Astrocyte (in vitro differentiated cells and primary cell): ENCODE results near the gene SLC13A5.

Experiments
- EZH2 ChIP-seq: IDR thresholded peaks from 2 replicates; pipeline ENCODE4 v1.6.1; 2012; ENCODE audit warnings: mild to moderate bottlenecking, low read length, inconsistent platforms; ENCODE audit not compliant: insufficient read depth
- TF ChIP-seq, protein P1 (sequence below): IDR thresholded peaks from 2 replicates; pipeline ENCODE4 v1.5.1; 2011; ENCODE audit warnings: low read depth, mild to moderate bottlenecking, inconsistent platforms, low read length, moderate library complexity; ENCODE audit not compliant: insufficient read depth

DNA sequence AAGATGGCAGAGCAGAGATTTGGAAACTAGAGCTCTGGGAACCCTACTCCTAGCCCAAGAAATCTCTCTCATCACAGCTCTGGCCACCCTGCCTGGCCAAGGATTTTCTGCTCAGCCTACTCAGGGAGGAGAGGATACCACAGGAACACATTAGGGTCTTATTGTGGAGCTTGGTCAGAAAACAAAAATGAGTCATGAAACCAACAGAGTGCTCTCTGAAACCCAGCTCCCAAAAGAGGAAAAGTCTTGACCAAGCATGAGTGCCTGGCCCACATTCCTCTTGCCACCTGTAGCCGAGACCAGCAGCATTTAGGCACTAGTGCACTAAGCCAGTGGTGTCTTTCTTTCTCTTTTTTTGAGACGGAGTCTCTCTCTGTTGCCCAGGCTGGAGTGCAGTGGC is 18.1 kb downstream of the SLC13A5 start:
- TF ChIP-seq, protein P1, sequence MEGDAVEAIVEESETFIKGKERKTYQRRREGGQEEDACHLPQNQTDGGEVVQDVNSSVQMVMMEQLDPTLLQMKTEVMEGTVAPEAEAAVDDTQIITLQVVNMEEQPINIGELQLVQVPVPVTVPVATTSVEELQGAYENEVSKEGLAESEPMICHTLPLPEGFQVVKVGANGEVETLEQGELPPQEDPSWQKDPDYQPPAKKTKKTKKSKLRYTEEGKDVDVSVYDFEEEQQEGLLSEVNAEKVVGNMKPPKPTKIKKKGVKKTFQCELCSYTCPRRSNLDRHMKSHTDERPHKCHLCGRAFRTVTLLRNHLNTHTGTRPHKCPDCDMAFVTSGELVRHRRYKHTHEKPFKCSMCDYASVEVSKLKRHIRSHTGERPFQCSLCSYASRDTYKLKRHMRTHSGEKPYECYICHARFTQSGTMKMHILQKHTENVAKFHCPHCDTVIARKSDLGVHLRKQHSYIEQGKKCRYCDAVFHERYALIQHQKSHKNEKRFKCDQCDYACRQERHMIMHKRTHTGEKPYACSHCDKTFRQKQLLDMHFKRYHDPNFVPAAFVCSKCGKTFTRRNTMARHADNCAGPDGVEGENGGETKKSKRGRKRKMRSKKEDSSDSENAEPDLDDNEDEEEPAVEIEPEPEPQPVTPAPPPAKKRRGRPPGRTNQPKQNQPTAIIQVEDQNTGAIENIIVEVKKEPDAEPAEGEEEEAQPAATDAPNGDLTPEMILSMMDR, result no peak
- no peak for TF ChIP-seq EZH2
